PC-3 (cell line): ENCODE results near the gene KNDC1. TPM values are rescaled to one million over a fixed set of nuclear protein-coding genes. Genes with fewer than 3 reads are reported as not detected.

Source experiments
- ATAC-seq: fragments of 200-7000 bp; cut with Tn5 transposase; 2 replicates; pipeline ENCODE4 v1.9.1; 2020; ENCODE audit warnings: mild to moderate bottlenecking, moderate library complexity
- BruUV-seq: library from RNA; stranded (reverse); fragments of 400-500 nt; replicated peaks from 2 replicates; lab custom pipeline; 2021; lab: Mats Ljungman, UMichigan
- CTCF ChIA-PET: fragments of 300-600 bp; sonication (Branson Sonifier 250); formaldehyde crosslinking; loops from one replicate; lab custom pipeline; 2022; ENCODE audit warnings: antibody characterized with exemption; lab: Charles Lee
- POLR2A ChIA-PET: fragments of 300-600 bp; sonication (Branson Sonifier 250); formaldehyde crosslinking; loops from one replicate; lab custom pipeline; 2022; ENCODE audit warnings: antibody characterized with exemption; ENCODE audit not compliant: unreplicated experiment; lab: Charles Lee
- DNase-seq: peaks from one replicate; pipeline ENCODE4 v3.0.0-alpha.2; 2015
- H2AFZ ChIP-seq: fragments of 300-600 bp; sonication (generic); 2 replicates; pipeline ENCODE4 v1.6.0; 2016; ENCODE audit warnings: antibody characterized with exemption, low read length
- H3F3A ChIP-seq: fragments of 300-600 bp; sonication (generic); one replicate; pipeline ENCODE4 v1.6.0; 2017; ENCODE audit warnings: antibody characterized with exemption, low read length, control low read depth, mild to moderate bottlenecking; ENCODE audit not compliant: unreplicated experiment
- H3K27ac ChIP-seq: fragments of 300-600 bp; sonication (generic); 2 replicates; pipeline ENCODE4 v1.5.1; 2016; ENCODE audit warnings: mild to moderate bottlenecking, low read length
- H3K27me3 ChIP-seq: fragments of 300-600 bp; sonication (generic); 2 replicates; pipeline ENCODE4 v1.6.1; 2016; ENCODE audit warnings: low read length, mixed read lengths
- H3K36me3 ChIP-seq: fragments of 300-600 bp; sonication (generic); 2 replicates; pipeline ENCODE4 v1.6.1; 2016; ENCODE audit warnings: low read depth, mixed run types, low read length, mixed read lengths
- H3K4me1 ChIP-seq: fragments of 300-600 bp; sonication (generic); 2 replicates; pipeline ENCODE4 v1.5.1; 2016; ENCODE audit warnings: low read length; ENCODE audit not compliant: insufficient read depth
- H3K4me2 ChIP-seq: fragments of 300-600 bp; sonication (generic); 2 replicates; pipeline ENCODE4 v1.6.0; 2016; ENCODE audit warnings: low read length
- H3K4me3 ChIP-seq: fragments of 300-600 bp; sonication (generic); 2 replicates; pipeline ENCODE4 v1.5.1; 2016; ENCODE audit warnings: mild to moderate bottlenecking, low read length, mixed read lengths
- H3K79me2 ChIP-seq: fragments of 300-600 bp; sonication (generic); 2 replicates; pipeline ENCODE4 v1.6.1; 2017; ENCODE audit warnings: low read length, mixed read lengths
- H3K9ac ChIP-seq: fragments of 300-600 bp; sonication (generic); 2 replicates; pipeline ENCODE4 v1.6.0; 2016; ENCODE audit warnings: mild to moderate bottlenecking, low read length
- H3K9me2 ChIP-seq: fragments of 300-600 bp; sonication (generic); replicated peaks from 2 replicates; pipeline ENCODE4 v1.6.1; 2016; ENCODE audit warnings: mixed run types, low read length, mixed read lengths
- H3K9me3 ChIP-seq: fragments of 300-600 bp; sonication (generic); 2 replicates; pipeline ENCODE4 v1.6.1; 2016; ENCODE audit warnings: low read length, mixed read lengths
- H4K20me1 ChIP-seq: fragments of 300-600 bp; sonication (generic); 2 replicates; pipeline ENCODE4 v1.6.1; 2016; ENCODE audit warnings: low read length, mixed read lengths
- CTCF ChIP-seq: fragments of 300-600 bp; sonication (generic); conservative IDR thresholded peaks from 2 replicates; pipeline ENCODE4 v1.5.1; 2017; ENCODE audit warnings: antibody characterized with exemption, low read depth, mild to moderate bottlenecking, low read length
- EZH2 ChIP-seq: fragments of 300-600 bp; sonication (generic); IDR thresholded peaks from one replicate; pipeline ENCODE4 v1.6.1; 2017; ENCODE audit warnings: antibody characterized with exemption, mild to moderate bottlenecking, low read length; ENCODE audit not compliant: unreplicated experiment
- EZH2phosphoT487 ChIP-seq: fragments of 300-600 bp; sonication (generic); IDR thresholded peaks from 2 replicates; pipeline ENCODE4 v1.6.1; 2018; ENCODE audit warnings: mild to moderate bottlenecking, antibody characterized with exemption, low read length, borderline replicate concordance
- intact Hi-C: fragments of 100-400 bp; cut with micrococcal nuclease; formaldehyde crosslinking; loops from 2 replicates; pipeline ENCODE4 v1.9.0; 2023
- total RNA-seq: library from RNA; depleted of rRNA; stranded (reverse); fragments of >200 nt; gene quantifications from 2 replicates; pipeline ENCODE4 v1.2.3, GENCODE V29; 2014

KNDC1 gene
- total RNA-seq, 1 experiment from 2014 or later, result not detected

GRCh38 chr10:133245439-133246235 is 85.6 kb downstream of the KNDC1 start:
- H3K4me3 ChIP-seq, result no peak overlapping the region
- DNase-seq, result no peak
- no peaks in the 10 kb centered on the region for H4K20me1 ChIP-seq
- H3K9me2 ChIP-seq, result no peaks in the 10 kb centered on the region
- TF ChIP-seq EZH2phosphoT487 (no peak), CTCF (no peak), EZH2 (no peak)
- H2AFZ ChIP-seq, result no peak overlapping the region
- BruUV-seq, result no TSS peak
- no peaks in the 10 kb centered on the region for H3K9me3 ChIP-seq
- H3K4me1 ChIP-seq, result no peaks in the 10 kb centered on the region
- ATAC-seq, result no peak
- H3K27ac ChIP-seq, result no peak overlapping the region
- H3K36me3 ChIP-seq, result no peaks in the 10 kb centered on the region
- H3F3A ChIP-seq, result no peaks in the 10 kb centered on the region
- no peak overlapping the region for H3K9ac ChIP-seq
- CTCF ChIA-PET, result no interaction called here
- H3K4me2 ChIP-seq, result no peak overlapping the region
- intact Hi-C loops, result no loop called here
- H3K79me2 ChIP-seq, result no peaks in the 10 kb centered on the region
- H3K27me3 ChIP-seq, result no peaks in the 10 kb centered on the region
- POLR2A ChIA-PET, result no interaction called here

- ATAC-seq (no peak), DNase-seq (no peak)
- H3K27me3 ChIP-seq, result no peaks in the 10 kb centered on the region
- H3K27ac ChIP-seq, result no peak overlapping the region
- no peak overlapping the region for H3K4me3 ChIP-seq
- no peak overlapping the region for H2AFZ ChIP-seq
- H4K20me1 ChIP-seq, result no peaks in the 10 kb centered on the region
- CTCF ChIA-PET, result no interaction called here
- H3K9me2 ChIP-seq, result no peaks in the 10 kb centered on the region
- intact Hi-C loops, result no loop called here
- H3K79me2 ChIP-seq, result no peaks in the 10 kb centered on the region
- H3K4me2 ChIP-seq, result no peak overlapping the region
- TF ChIP-seq EZH2 (no peak), EZH2phosphoT487 (no peak)
- BruUV-seq, result no TSS peak
- no peaks in the 10 kb centered on the region for H3K36me3 ChIP-seq
- H3F3A ChIP-seq, result no peaks in the 10 kb centered on the region
- no peaks in the 10 kb centered on the region for H3K4me1 ChIP-seq
- POLR2A ChIA-PET, result no interaction called here
- no peak overlapping the region for H3K9ac ChIP-seq
- no peaks in the 10 kb centered on the region for H3K9me3 ChIP-seq
These were observed 86.2 kb downstream of the KNDC1 start for GRCh38 chr10:133246236-133246626.

GRCh38 chr10:133247681-133248333 is 87.8 kb downstream of the KNDC1 start:
- Histone ChIP-seq H3K79me2 (no peaks in the 10 kb centered on the region), H3K4me1 (no peaks in the 10 kb centered on the region), H2AFZ (no peak overlapping the region), H3K27me3 (no peaks in the 10 kb centered on the region), H3K27ac (no peak overlapping the region), H4K20me1 (no peaks in the 10 kb centered on the region), H3K9me3 (no peaks in the 10 kb centered on the region), H3K4me2 (no peak overlapping the region), H3K4me3 (no peak overlapping the region), H3K9ac (no peak overlapping the region), H3K36me3 (no peaks in the 10 kb centered on the region), H3F3A (no peaks in the 10 kb centered on the region), H3K9me2 (no peaks in the 10 kb centered on the region)
- intact Hi-C loops, result no loop called here
- ATAC-seq, result no peak
- CTCF ChIA-PET, result no interaction called here
- BruUV-seq, result no TSS peak
- POLR2A ChIA-PET, result no interaction called here
- TF ChIP-seq EZH2 (no peak), EZH2phosphoT487 (no peak), CTCF (no peak)
- no peak for DNase-seq
